Neural cell (in vitro differentiated cells): ENCODE measurements around the gene HOXC11.

ENCODE experiments used
- EZH2 ChIP-seq: fragments of 200-600, 300-800 bp; shearing (Covaris generic), sonication (generic); IDR thresholded peaks from 2 replicates; pipeline ENCODE4 v1.6.1; 2014; ENCODE audit warnings: antibody characterized with exemption, low read length, borderline replicate concordance, mild to moderate bottlenecking; ENCODE audit not compliant: insufficient read depth, poor library complexity, severe bottlenecking
- TF ChIP-seq, protein P1 (sequence below): fragments of 450-650 bp; IDR thresholded peaks from 2 replicates; pipeline ENCODE4 v1.5.1; 2014; ENCODE audit warnings: antibody characterized with exemption, mild to moderate bottlenecking, moderate library complexity; ENCODE audit not compliant: poor library complexity, severe bottlenecking

DNA sequence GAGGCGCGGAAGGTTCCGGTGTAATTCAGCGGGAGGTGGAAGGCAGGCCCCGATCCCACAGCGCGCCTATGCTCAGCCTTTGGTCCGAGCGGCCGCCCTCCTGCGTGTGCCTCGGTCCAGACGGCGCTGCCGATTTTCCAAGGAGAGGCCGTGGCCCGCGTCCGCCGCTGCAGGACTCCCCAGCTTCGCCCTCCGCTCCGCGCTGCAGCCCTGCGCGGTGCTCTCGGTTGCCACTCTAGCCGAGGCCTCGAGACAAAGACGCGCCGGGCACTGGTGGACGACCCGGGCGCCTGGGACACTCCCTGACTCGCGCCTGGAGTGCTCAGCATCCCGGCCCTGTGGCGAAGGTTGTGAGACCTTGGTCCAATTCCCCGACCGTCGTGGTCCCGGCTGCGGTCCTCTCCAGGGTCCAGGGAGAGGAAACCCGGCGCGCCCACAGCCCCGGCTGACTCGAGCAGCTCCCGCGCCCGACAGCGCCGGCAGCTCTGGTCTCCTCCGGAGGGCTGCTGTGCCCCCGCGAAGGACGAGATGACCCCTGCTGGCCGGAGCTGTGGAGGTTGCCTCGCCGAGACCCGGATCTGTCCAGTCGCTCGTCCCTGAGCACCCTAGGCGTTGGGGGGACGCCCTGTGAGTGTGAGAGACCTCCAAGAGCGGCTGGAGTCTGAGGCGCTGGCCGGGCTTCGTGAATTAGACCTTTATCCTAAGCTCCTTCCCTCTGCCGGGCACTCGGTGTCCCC lies 11.7 kb upstream of the HOXC11 start:
- TF ChIP-seq, protein P1, sequence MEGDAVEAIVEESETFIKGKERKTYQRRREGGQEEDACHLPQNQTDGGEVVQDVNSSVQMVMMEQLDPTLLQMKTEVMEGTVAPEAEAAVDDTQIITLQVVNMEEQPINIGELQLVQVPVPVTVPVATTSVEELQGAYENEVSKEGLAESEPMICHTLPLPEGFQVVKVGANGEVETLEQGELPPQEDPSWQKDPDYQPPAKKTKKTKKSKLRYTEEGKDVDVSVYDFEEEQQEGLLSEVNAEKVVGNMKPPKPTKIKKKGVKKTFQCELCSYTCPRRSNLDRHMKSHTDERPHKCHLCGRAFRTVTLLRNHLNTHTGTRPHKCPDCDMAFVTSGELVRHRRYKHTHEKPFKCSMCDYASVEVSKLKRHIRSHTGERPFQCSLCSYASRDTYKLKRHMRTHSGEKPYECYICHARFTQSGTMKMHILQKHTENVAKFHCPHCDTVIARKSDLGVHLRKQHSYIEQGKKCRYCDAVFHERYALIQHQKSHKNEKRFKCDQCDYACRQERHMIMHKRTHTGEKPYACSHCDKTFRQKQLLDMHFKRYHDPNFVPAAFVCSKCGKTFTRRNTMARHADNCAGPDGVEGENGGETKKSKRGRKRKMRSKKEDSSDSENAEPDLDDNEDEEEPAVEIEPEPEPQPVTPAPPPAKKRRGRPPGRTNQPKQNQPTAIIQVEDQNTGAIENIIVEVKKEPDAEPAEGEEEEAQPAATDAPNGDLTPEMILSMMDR = no peak
- TF ChIP-seq EZH2 = peak; percentile 25
